ENCODE measurements around the gene SYT10.
"Not testable (repeated sequence)": the region's sequence is repeated elsewhere in the genome, so short reads cannot be mapped to it uniquely, and the experiment has no call there.

The SYT10 gene

GRCh38 chr12:33439587-33440011 lies at the start of gene SYT10:
Gene SYT10 (minus strand): TSS chr12:33439819. CDS start chr12:33439522, 297 bp downstream.
- no peak for DNase-seq

GRCh38 chr12:33488036-33488435 lies 48.4 kb upstream of the SYT10 start:
- no peak for DNase-seq

GRCh38 chr12:33486058-33486457 lies 46.4 kb upstream of the SYT10 start:
- DNase-seq: no peak

GRCh38 chr12:33484161-33484560 lies 44.5 kb upstream of the SYT10 start:
- no peak for DNase-seq

GRCh38 chr12:33480366-33480765 lies 40.7 kb upstream of the SYT10 start:
- DNase-seq: no peak

GRCh38 chr12:33476058-33476457 lies 36.4 kb upstream of the SYT10 start:
- no peak for DNase-seq

- no peak for DNase-seq
Measured at GRCh38 chr12:33472299-33472698, 32.7 kb upstream of the SYT10 start.

- no peak for DNase-seq
Measured at GRCh38 chr12:33455096-33455495, 15.5 kb upstream of the SYT10 start.

- no peak for DNase-seq
Measured at GRCh38 chr12:33450480-33450879, 10.9 kb upstream of the SYT10 start.

- no peak for DNase-seq
Measured at GRCh38 chr12:33440477-33440876, 858 bp upstream of the SYT10 start.

- no peak for DNase-seq
Measured at GRCh38 chr12:33438851-33439586, 600 bp downstream of the SYT10 start.

GRCh38 chr12:33438025-33438772 lies 1.4 kb downstream of the SYT10 start:
- DNase-seq: no peak

- no peak for DNase-seq
Measured at GRCh38 chr12:33437598-33437997, 2.0 kb downstream of the SYT10 start.

- DNase-seq: no peak
Measured at GRCh38 chr12:33432992-33433391, 6.6 kb downstream of the SYT10 start.

- DNase-seq: no peak
Measured at GRCh38 chr12:33431648-33432047, 8.0 kb downstream of the SYT10 start.

- no peak for DNase-seq
Measured at GRCh38 chr12:33429468-33429867, 10.2 kb downstream of the SYT10 start.

GRCh38 chr12:33427071-33427470 lies 12.5 kb downstream of the SYT10 start:
- DNase-seq: no peak

GRCh38 chr12:33423706-33424105 lies 15.9 kb downstream of the SYT10 start:
- DNase-seq: no peak

- DNase-seq: not testable (repeated sequence)
Measured at GRCh38 chr12:33412410-33412809, 27.2 kb downstream of the SYT10 start.

- no peak for DNase-seq
Measured at GRCh38 chr12:33383503-33383902, 56.1 kb downstream of the SYT10 start.

- DNase-seq: no peak
Measured at GRCh38 chr12:33376153-33376552, 63.5 kb downstream of the SYT10 start.

GRCh38 chr12:33370318-33370717 lies 69.3 kb downstream of the SYT10 start:
- DNase-seq: no peak

GRCh38 chr12:33357181-33357580 lies 82.4 kb downstream of the SYT10 start:
- no peak for DNase-seq

- DNase-seq: no peak
Measured at GRCh38 chr12:33349791-33350190, 89.8 kb downstream of the SYT10 start.

Measured in NCI-H510A (cell line).